Measurements from ENCODE around the gene ASTN2.

ASTN2 gene

DNA sequence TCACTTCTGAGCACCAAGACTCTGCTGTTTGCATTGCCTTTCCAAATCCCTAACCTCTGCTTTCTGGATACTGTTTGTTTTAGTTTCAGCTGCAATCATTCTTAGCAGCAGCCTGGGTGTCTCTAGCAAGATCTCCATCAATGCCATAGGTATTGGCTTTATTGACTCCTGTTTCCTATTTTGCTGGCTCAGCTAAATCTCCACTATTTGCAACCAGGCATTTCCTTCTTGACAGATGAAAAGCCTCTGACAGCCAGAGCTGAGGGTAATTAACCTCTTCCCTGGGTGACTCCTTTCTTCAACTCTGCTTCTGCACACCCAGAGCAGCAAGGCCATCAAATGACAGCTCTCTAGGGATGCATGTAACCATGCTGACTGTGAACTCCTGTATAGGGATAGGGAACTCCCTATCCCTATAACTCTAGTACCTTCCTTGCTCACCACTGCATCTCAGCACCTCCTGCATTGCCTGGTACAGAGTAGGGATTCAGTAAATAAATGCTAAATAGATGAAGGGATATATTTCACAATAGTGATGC lies 434.2 kb downstream of the ASTN2 start:
- TF ChIP-seq, protein P1, sequence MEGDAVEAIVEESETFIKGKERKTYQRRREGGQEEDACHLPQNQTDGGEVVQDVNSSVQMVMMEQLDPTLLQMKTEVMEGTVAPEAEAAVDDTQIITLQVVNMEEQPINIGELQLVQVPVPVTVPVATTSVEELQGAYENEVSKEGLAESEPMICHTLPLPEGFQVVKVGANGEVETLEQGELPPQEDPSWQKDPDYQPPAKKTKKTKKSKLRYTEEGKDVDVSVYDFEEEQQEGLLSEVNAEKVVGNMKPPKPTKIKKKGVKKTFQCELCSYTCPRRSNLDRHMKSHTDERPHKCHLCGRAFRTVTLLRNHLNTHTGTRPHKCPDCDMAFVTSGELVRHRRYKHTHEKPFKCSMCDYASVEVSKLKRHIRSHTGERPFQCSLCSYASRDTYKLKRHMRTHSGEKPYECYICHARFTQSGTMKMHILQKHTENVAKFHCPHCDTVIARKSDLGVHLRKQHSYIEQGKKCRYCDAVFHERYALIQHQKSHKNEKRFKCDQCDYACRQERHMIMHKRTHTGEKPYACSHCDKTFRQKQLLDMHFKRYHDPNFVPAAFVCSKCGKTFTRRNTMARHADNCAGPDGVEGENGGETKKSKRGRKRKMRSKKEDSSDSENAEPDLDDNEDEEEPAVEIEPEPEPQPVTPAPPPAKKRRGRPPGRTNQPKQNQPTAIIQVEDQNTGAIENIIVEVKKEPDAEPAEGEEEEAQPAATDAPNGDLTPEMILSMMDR (IDR thresholded peaks at IDR 0.05; ENCODE audit: low read depth, low read length, missing control alignments), result no peak
- DNase-seq (ENCODE audit: extremely low read depth, low read depth), result no peak
- no peak overlapping the region for H3K4me3 ChIP-seq (replicated peaks; ENCODE audit: low read depth, low read length)

DNA sequence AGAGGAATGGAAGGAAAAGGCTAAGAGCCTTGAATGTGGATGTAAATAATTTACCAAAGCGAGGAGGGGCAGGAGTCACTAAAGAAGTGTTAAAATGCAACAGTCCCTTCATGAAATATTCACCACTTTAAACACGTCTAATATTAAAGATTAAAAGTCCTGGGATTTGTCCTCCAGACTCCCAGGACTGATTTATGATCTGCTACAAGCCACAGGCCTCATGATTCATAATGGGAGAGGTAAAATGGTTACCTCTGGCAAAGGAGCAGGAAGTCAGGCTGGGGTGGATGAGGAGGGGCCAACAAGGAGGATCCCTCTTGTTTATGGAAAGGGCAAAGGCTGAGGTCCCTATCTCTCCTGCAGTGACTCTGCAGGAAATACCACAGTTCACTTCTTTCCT lies 435.4 kb downstream of the ASTN2 start:
- no peak overlapping the region for H3K4me3 ChIP-seq (replicated peaks; ENCODE audit: low read depth, low read length)
- no peak for DNase-seq (ENCODE audit: extremely low read depth, low read depth)
- TF ChIP-seq, protein P1 (IDR thresholded peaks at IDR 0.05; ENCODE audit: low read depth, low read length, missing control alignments), result no peak

DNA sequence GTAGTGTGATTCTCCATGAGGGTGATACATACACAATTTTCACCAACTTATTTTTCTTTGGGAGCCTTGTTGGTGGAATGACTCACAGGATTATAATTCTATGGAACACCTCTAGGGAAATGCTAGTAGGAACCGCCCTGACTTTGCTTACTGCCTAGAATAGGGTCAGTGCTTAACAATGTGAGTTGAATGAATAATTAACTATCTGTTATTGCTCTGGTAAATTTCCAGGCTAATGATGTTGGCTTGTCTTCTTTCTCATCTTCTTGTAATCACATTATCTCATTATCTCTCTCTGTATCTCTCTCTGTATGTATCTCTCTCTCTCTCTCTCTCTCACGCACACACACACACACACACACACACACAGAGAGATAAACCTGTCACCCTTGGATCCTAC lies 436.7 kb downstream of the ASTN2 start:
- DNase-seq (ENCODE audit: extremely low read depth, low read depth), result no peak
- H3K4me3 ChIP-seq (replicated peaks; ENCODE audit: low read depth, low read length), result no peak overlapping the region
- TF ChIP-seq, protein P1 (IDR thresholded peaks at IDR 0.05; ENCODE audit: low read depth, low read length, missing control alignments), result no peak

DNA sequence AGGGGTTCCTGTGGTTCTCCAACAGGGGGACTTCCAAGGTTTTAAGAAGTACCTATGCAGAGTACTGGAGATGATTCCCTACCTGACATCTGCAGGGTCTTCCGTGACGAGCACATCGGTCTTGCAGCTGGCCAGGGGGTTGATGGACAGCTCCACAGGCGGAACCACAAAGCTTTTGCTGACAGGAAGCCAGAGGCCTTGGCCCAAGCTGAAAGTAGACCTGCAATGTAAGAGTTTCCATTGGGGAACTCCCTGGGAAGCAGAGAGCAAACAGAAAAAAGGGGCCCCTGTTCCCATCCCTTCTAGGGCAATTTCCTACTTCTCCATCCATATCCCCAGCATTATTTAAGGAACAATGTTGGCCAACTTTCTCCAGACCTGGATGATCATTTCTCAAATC lies 439.7 kb downstream of the ASTN2 start:
- no peak for DNase-seq (ENCODE audit: extremely low read depth, low read depth)
- TF ChIP-seq, protein P1 (IDR thresholded peaks at IDR 0.05; ENCODE audit: low read depth, low read length, missing control alignments), result no peak
- no peak overlapping the region for H3K4me3 ChIP-seq (replicated peaks; ENCODE audit: low read depth, low read length)

DNA sequence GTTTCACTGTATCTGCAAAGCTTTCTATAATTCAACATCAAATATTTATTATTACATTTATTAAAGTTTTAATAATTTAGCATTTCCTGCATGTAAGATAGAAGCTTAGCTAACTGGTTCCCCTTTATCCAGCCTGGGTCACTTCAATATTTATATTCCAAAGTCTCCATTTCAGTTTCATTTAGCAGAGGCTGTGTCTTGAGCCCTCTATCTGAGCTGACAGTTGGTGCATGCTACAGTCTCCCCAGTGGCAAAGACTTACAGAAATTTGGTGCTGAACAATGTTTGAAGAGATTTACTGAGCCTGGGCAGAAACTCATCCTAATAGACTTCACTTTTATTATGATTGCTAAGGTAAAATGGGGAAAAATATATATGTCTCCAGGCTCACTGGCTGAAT lies 448.7 kb downstream of the ASTN2 start:
- TF ChIP-seq, protein P1 (IDR thresholded peaks at IDR 0.05; ENCODE audit: low read depth, low read length, missing control alignments), result no peak
- no peak overlapping the region for H3K4me3 ChIP-seq (replicated peaks; ENCODE audit: low read depth, low read length)
- DNase-seq (ENCODE audit: extremely low read depth, low read depth), result no peak

DNA sequence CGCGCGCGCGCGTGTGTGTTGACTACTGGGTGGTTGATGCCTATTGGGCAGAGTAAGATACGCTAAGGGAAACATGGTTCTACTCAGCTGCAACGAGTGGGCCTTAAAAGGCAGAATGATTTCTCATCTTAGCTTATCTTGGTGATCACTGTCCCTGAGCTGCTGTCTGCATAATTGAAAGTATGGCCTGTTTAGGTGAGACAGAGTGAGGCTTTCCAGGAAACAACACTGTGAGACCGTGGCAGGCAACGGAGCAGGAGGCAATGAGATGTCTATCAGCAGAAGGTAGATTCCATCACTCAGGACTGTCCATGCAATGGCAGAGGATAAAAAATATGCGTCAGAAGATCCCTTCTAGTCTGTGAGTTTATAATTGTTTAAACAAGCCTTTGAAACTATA lies 450.6 kb downstream of the ASTN2 start:
- H3K4me3 ChIP-seq (replicated peaks; ENCODE audit: low read depth, low read length), result no peak overlapping the region
- no peak for DNase-seq (ENCODE audit: extremely low read depth, low read depth)
- TF ChIP-seq, protein P1 (IDR thresholded peaks at IDR 0.05; ENCODE audit: low read depth, low read length, missing control alignments), result no peak

DNA sequence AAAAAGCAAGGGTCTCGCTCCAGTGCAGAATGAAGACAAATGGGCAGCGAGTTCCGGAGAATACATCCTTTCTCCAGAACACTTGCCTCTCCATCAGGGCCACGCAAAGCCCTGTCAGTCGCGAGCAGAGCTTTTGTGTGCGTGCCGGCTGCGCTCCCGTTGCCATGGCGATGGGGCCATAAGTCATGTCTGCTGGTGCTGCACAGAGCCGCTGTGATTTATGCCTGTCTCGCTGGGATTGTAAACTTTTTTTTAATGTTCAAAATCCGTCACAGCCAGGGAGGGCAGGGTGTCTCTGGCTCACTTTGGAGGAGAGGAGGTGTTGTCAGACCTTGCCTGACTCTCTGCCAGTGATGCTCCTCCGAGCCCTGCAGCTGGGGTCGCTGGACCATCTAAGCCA lies 455.0 kb downstream of the ASTN2 start:
- TF ChIP-seq, protein P1 (IDR thresholded peaks at IDR 0.05; ENCODE audit: low read depth, low read length, missing control alignments), result no peak
- peak; percentile 6 for DNase-seq (ENCODE audit: extremely low read depth, low read depth)
- H3K4me3 ChIP-seq (replicated peaks; ENCODE audit: low read depth, low read length), result no peak overlapping the region

All from HFF-Myc (cell line).